Activated naive CD8-positive, alpha-beta T cell treated with anti-CD3 and anti-CD28 coated beads, Interleukin-2, amount 50 U/mL, for 24 hours (primary cell): Measurements from ENCODE around the gene DDIAS.

ENCODE experiments used
- ATAC-seq: fragments of 150-1000 bp; cut with Tn5 transposase; one replicate; pipeline ENCODE4 v1.10.0; 2021
- DNase-seq: peaks from one replicate; pipeline ENCODE4 v3.0.0; 2021
- H3K27ac Mint-ChIP-seq: one replicate; pipeline ENCODE4 v1.8.0; 2021; ENCODE audit warnings: mild to moderate bottlenecking, mixed read lengths
- H3K27me3 Mint-ChIP-seq: one replicate; pipeline ENCODE4 v1.8.0; 2021; ENCODE audit warnings: mixed read lengths
- H3K36me3 Mint-ChIP-seq: one replicate; pipeline ENCODE4 v1.8.0; 2021; ENCODE audit warnings: low read depth, mixed read lengths
- H3K4me1 Mint-ChIP-seq: one replicate; pipeline ENCODE4 v1.8.0; 2021; ENCODE audit warnings: mixed read lengths
- H3K4me3 Mint-ChIP-seq: one replicate; pipeline ENCODE4 v1.8.0; 2021; ENCODE audit warnings: mild to moderate bottlenecking, moderate library complexity, mixed read lengths
- H3K9me3 Mint-ChIP-seq: one replicate; pipeline ENCODE4 v1.8.0; 2021; ENCODE audit warnings: mixed read lengths

DDIAS gene

GRCh38 chr11:82871646-82872045 is 29.9 kb upstream of the DDIAS start:
- ATAC-seq: no peak
- Mint-ChIP-seq H3K36me3 (peaks cover 8% of the 10 kb centered on the region), H3K27ac (no peak overlapping the region), H3K27me3 (no peaks in the 10 kb centered on the region), H3K4me3 (no peak overlapping the region), H3K4me1 (peaks cover 35% of the 10 kb centered on the region), H3K9me3 (peaks cover 5% of the 10 kb centered on the region)
- DNase-seq: no peak

- peaks cover 9% of the 10 kb centered on the region for H3K9me3 Mint-ChIP-seq
- H3K4me3 Mint-ChIP-seq: no peak overlapping the region
- peak overlapping the region; percentile 48 for H3K27ac Mint-ChIP-seq
- DNase-seq: no peak
- no peaks in the 10 kb centered on the region for H3K27me3 Mint-ChIP-seq
- ATAC-seq: no peak
- H3K36me3 Mint-ChIP-seq: peaks cover 13% of the 10 kb centered on the region
- peaks cover 31% of the 10 kb centered on the region for H3K4me1 Mint-ChIP-seq
These were observed 29.0 kb upstream of the DDIAS start for GRCh38 chr11:82872377-82873150.

GRCh38 chr11:82873919-82874333 is 27.6 kb upstream of the DDIAS start:
- peak; percentile 57 for ATAC-seq

GRCh38 chr11:82874646-82875523 is 26.7 kb upstream of the DDIAS start:
- ATAC-seq (no peak), DNase-seq (no peak)
- Mint-ChIP-seq H3K4me3 (no peak overlapping the region), H3K4me1 (peaks cover 29% of the 10 kb centered on the region), H3K36me3 (peaks cover 19% of the 10 kb centered on the region), H3K27ac (peak overlapping the region; percentile 34), H3K27me3 (no peaks in the 10 kb centered on the region), H3K9me3 (peaks cover 13% of the 10 kb centered on the region)

More at GRCh38 chr11:82873919-82874333, 27.6 kb upstream of the DDIAS start:
- H3K27me3 Mint-ChIP-seq: no peaks in the 10 kb centered on the region
- H3K4me1 Mint-ChIP-seq: peaks cover 29% of the 10 kb centered on the region
- H3K4me3 Mint-ChIP-seq: no peak overlapping the region
- peaks cover 9% of the 10 kb centered on the region for H3K9me3 Mint-ChIP-seq
- H3K27ac Mint-ChIP-seq: peak overlapping the region; percentile 60
- peaks cover 13% of the 10 kb centered on the region for H3K36me3 Mint-ChIP-seq
- no peak for DNase-seq

GRCh38 chr11:82883853-82884252 is 17.7 kb upstream of the DDIAS start:
- Mint-ChIP-seq H3K4me1 (peaks cover 9% of the 10 kb centered on the region), H3K9me3 (peaks cover 4% of the 10 kb centered on the region), H3K36me3 (peaks cover 32% of the 10 kb centered on the region), H3K27ac (no peak overlapping the region), H3K4me3 (no peak overlapping the region), H3K27me3 (no peaks in the 10 kb centered on the region)
- DNase-seq: no peak
- no peak for ATAC-seq

GRCh38 chr11:82889133-82890001 is 12.2 kb upstream of the DDIAS start:
- Mint-ChIP-seq H3K4me1 (peaks cover 19% of the 10 kb centered on the region), H3K9me3 (no peaks in the 10 kb centered on the region), H3K4me3 (no peak overlapping the region), H3K27me3 (no peaks in the 10 kb centered on the region), H3K36me3 (peaks cover 5% of the 10 kb centered on the region), H3K27ac (no peak overlapping the region)
- ATAC-seq (no peak), DNase-seq (no peak)

GRCh38 chr11:82890002-82890341 is 11.6 kb upstream of the DDIAS start:
- Mint-ChIP-seq H3K4me1 (peaks cover 19% of the 10 kb centered on the region), H3K4me3 (no peak overlapping the region), H3K36me3 (peaks cover 5% of the 10 kb centered on the region), H3K27ac (no peak overlapping the region), H3K27me3 (no peaks in the 10 kb centered on the region), H3K9me3 (no peaks in the 10 kb centered on the region)
- no peak for ATAC-seq
- DNase-seq: no peak

- Mint-ChIP-seq H3K4me1 (peaks cover 27% of the 10 kb centered on the region), H3K36me3 (peaks cover 7% of the 10 kb centered on the region), H3K27me3 (no peaks in the 10 kb centered on the region), H3K27ac (no peak overlapping the region), H3K9me3 (no peaks in the 10 kb centered on the region), H3K4me3 (no peak overlapping the region)
- ATAC-seq: no peak
- DNase-seq: no peak
These were observed 10.6 kb upstream of the DDIAS start for GRCh38 chr11:82890936-82891335.

- ATAC-seq (peak; percentile 47), DNase-seq (no peak)
- no peak overlapping the region for H3K27ac Mint-ChIP-seq
- no peaks in the 10 kb centered on the region for H3K27me3 Mint-ChIP-seq
- peaks cover 36% of the 10 kb centered on the region for H3K4me1 Mint-ChIP-seq
- no peak overlapping the region for H3K4me3 Mint-ChIP-seq
- no peaks in the 10 kb centered on the region for H3K9me3 Mint-ChIP-seq
- H3K36me3 Mint-ChIP-seq: peaks cover 7% of the 10 kb centered on the region
These were observed 8.8 kb upstream of the DDIAS start for GRCh38 chr11:82892611-82893169.

GRCh38 chr11:82895437-82896091 is 6.0 kb upstream of the DDIAS start:
- no peaks in the 10 kb centered on the region for H3K9me3 Mint-ChIP-seq
- ATAC-seq: no peak
- no peak overlapping the region for H3K4me3 Mint-ChIP-seq

GRCh38 chr11:82896183-82896582 is 5.4 kb upstream of the DDIAS start:
- H3K27ac Mint-ChIP-seq: no peak overlapping the region
- peaks cover 7% of the 10 kb centered on the region for H3K36me3 Mint-ChIP-seq
- no peak for DNase-seq
- ATAC-seq: no peak
- H3K9me3 Mint-ChIP-seq: no peaks in the 10 kb centered on the region
- H3K4me3 Mint-ChIP-seq: no peak overlapping the region
- no peaks in the 10 kb centered on the region for H3K27me3 Mint-ChIP-seq
- peaks cover 53% of the 10 kb centered on the region for H3K4me1 Mint-ChIP-seq

More at GRCh38 chr11:82895437-82896091, 6.0 kb upstream of the DDIAS start:
- peaks cover 50% of the 10 kb centered on the region for H3K4me1 Mint-ChIP-seq
- H3K27ac Mint-ChIP-seq: peak overlapping the region; percentile 3
- H3K27me3 Mint-ChIP-seq: no peaks in the 10 kb centered on the region
- DNase-seq: no peak
- H3K36me3 Mint-ChIP-seq: peaks cover 7% of the 10 kb centered on the region

- Mint-ChIP-seq H3K4me3 (peak overlapping the region; percentile 96), H3K27me3 (no peaks in the 10 kb centered on the region), H3K27ac (no peak overlapping the region), H3K4me1 (peaks cover 58% of the 10 kb centered on the region), H3K36me3 (peaks cover 13% of the 10 kb centered on the region), H3K9me3 (no peaks in the 10 kb centered on the region)
- no peak for DNase-seq
- no peak for ATAC-seq
These were observed 3.3 kb upstream of the DDIAS start for GRCh38 chr11:82898241-82898640.

GRCh38 chr11:82899186-82899820 is 2.2 kb upstream of the DDIAS start:
- no peak for ATAC-seq
- peaks cover 62% of the 10 kb centered on the region for H3K4me1 Mint-ChIP-seq
- H3K9me3 Mint-ChIP-seq: no peaks in the 10 kb centered on the region
- H3K4me3 Mint-ChIP-seq: peak overlapping the region; percentile 96
- H3K36me3 Mint-ChIP-seq: peaks cover 16% of the 10 kb centered on the region
- peak; percentile 9 for DNase-seq
- peak overlapping the region; percentile 98 for H3K27ac Mint-ChIP-seq
- H3K27me3 Mint-ChIP-seq: no peaks in the 10 kb centered on the region
